CD14-positive monocyte (primary cell): Measurements from ENCODE around the gene GPC5. TPM values are rescaled to one million over a fixed set of nuclear protein-coding genes. Genes with fewer than 3 reads are reported as not detected.

ENCODE experiments used
- DNase-seq, 3 donors: peaks; one replicate each; pipeline ENCODE4 v3.0.0-alpha.2; 2011 to 2022
- H2AFZ ChIP-seq: 2 replicates; pipeline ENCODE4 v1.6.0; 2012; ENCODE audit warnings: mild to moderate bottlenecking, low read depth, low read length, inconsistent platforms; ENCODE audit not compliant: insufficient read depth, poor library complexity, severe bottlenecking
- H3K27ac ChIP-seq, 2 donors: 1 replicate in 1 of 2; 2 replicates in 1 of 2; pipeline ENCODE4 v1.5.1; 2012 to 2013; ENCODE audit warnings: low read length in 2 of 2, control low read depth in 1 of 2, inconsistent platforms in 1 of 2, low read depth in 1 of 2, mild to moderate bottlenecking in 1 of 2
- H3K27me3 ChIP-seq, 2 donors: one replicate each; pipeline versions ENCODE4 v1.6.0 to v1.6.1; 2011 to 2013; ENCODE audit warnings: low read length in 2 of 2; ENCODE audit not compliant: control insufficient read depth in 2 of 2, insufficient read depth in 2 of 2
- H3K36me3 ChIP-seq, 2 donors: replicated peaks in 1 of 2; 1 replicate in 1 of 2; 2 replicates in 1 of 2; pipeline versions ENCODE4 v1.5.1 to v1.6.1; 2012 to 2013; ENCODE audit warnings: low read length in 2 of 2, control low read depth in 1 of 2, inconsistent platforms in 1 of 2, mild to moderate bottlenecking in 1 of 2; ENCODE audit not compliant: insufficient read depth in 2 of 2, control insufficient read depth in 1 of 2
- H3K4me1 ChIP-seq, 2 donors: 1 replicate in 1 of 2; 2 replicates in 1 of 2; pipeline versions ENCODE4 v1.5.1 to v1.6.1; 2012 to 2013; ENCODE audit warnings: low read length in 2 of 2, control low read depth in 1 of 2, inconsistent platforms in 1 of 2, mild to moderate bottlenecking in 1 of 2, moderate library complexity in 1 of 2; ENCODE audit not compliant: insufficient read depth in 2 of 2, control insufficient read depth in 1 of 2
- H3K4me2 ChIP-seq: replicated peaks from 2 replicates; pipeline ENCODE3; 2012; ENCODE audit warnings: low read length, moderate library complexity, mild to moderate bottlenecking; ENCODE audit not compliant: poor library complexity, severe bottlenecking; ENCODE audit errors: extremely low read depth
- H3K4me3 ChIP-seq, 3 experiments: fragments of 200-600 bp in 1 of 3; sonication (generic) in 1 of 3; replicated peaks in 1 of 3; 1 replicate in 2 of 3; 2 replicates in 1 of 3; pipeline ENCODE4 v1.5.1; 2011 to 2013; ENCODE audit warnings: low read length in 3 of 3, mild to moderate bottlenecking in 3 of 3, control low read depth in 2 of 3, low read depth in 2 of 3, inconsistent platforms in 1 of 3, moderate library complexity in 1 of 3
- H3K79me2 ChIP-seq: 2 replicates; pipeline ENCODE4 v1.6.0; 2012; ENCODE audit warnings: mild to moderate bottlenecking, control low read depth, inconsistent platforms, low read length, moderate library complexity; ENCODE audit not compliant: insufficient read depth
- H3K9ac ChIP-seq: 2 replicates; pipeline ENCODE4 v1.6.0; 2017; ENCODE audit warnings: low read length, mild to moderate bottlenecking; ENCODE audit not compliant: insufficient read depth, poor library complexity, severe bottlenecking
- H3K9me3 ChIP-seq, 2 donors: replicated peaks in 1 of 2; 1 replicate in 1 of 2; 2 replicates in 1 of 2; pipeline versions ENCODE4 v1.5.1 to v1.6.1; 2012 to 2013; ENCODE audit warnings: low read length in 2 of 2, control low read depth in 1 of 2; ENCODE audit not compliant: control insufficient read depth in 1 of 2, insufficient read depth in 1 of 2
- H4K20me1 ChIP-seq: 2 replicates; pipeline ENCODE4 v1.6.0; 2012; ENCODE audit warnings: mild to moderate bottlenecking, low read length, control low read depth, moderate library complexity; ENCODE audit not compliant: insufficient read depth
- H3K27ac Mint-ChIP-seq, 7 donors: one replicate each; pipeline ENCODE4 v1.8.0; 2020; ENCODE audit warnings: mild to moderate bottlenecking in 7 of 7, mixed read lengths in 7 of 7, moderate library complexity in 6 of 7, inconsistent platforms in 2 of 7
- H3K27me3 Mint-ChIP-seq, 3 donors: one replicate each; pipeline ENCODE4 v1.8.0; 2021 to 2022; ENCODE audit warnings: low read depth in 3 of 3, mild to moderate bottlenecking in 3 of 3, mixed read lengths in 3 of 3, moderate library complexity in 3 of 3, inconsistent platforms in 1 of 3
- H3K36me3 Mint-ChIP-seq, 2 donors: one replicate each; pipeline ENCODE4 v1.8.0; 2020; ENCODE audit warnings: mixed read lengths in 2 of 2, inconsistent platforms in 1 of 2, mild to moderate bottlenecking in 1 of 2
- H3K4me1 Mint-ChIP-seq: one replicate; pipeline ENCODE4 v1.8.0; 2020; ENCODE audit warnings: mild to moderate bottlenecking, mixed read lengths
- H3K4me3 Mint-ChIP-seq, 2 donors: one replicate each; pipeline ENCODE4 v1.8.0; 2020; ENCODE audit warnings: mild to moderate bottlenecking in 2 of 2, mixed read lengths in 2 of 2, moderate library complexity in 1 of 2
- H3K9me3 Mint-ChIP-seq, 7 donors: one replicate each; pipeline ENCODE4 v1.8.0; 2020 to 2022; ENCODE audit warnings: mixed read lengths in 7 of 7, mild to moderate bottlenecking in 6 of 7, moderate library complexity in 6 of 7, inconsistent platforms in 2 of 7
- CTCF ChIP-seq: fragments of 200-600 bp; IDR thresholded peaks from one replicate; pipeline ENCODE4 v1.8.0; 2022; ENCODE audit warnings: antibody characterized with exemption, mild to moderate bottlenecking
- WGBS: methylation state at CpG from one replicate; pipeline ENCODE4 v1.1.5; 2013; ENCODE audit warnings: missing lambda C conversion rate; ENCODE audit not compliant: insufficient coverage; 5-methylcytosine and 5-hydroxymethylcytosine counted together
- intact Hi-C, 2 donors: fragments of 100-400 bp; cut with micrococcal nuclease; formaldehyde crosslinking; loops; one replicate each; pipeline versions ENCODE4 v1.15.0 to v1.15.1; 2023
- polyA plus RNA-seq, 3 donors: library from polyadenylated mRNA; depleted of rRNA in 1 of 3; unstranded in 2 of 3; stranded (reverse) in 1 of 3; fragments of 300-500 nt in 2 of 3; fragments of >200 nt in 1 of 3; fragmentation: Illumina TruSeq in 2 of 3; gene quantifications; 1 replicate in 2 of 3; 2 replicates in 1 of 3; pipeline ENCODE4 v1.2.3, GENCODE V29; 2012 to 2021

GPC5 gene
- polyA plus RNA-seq, 3 donors, result not detected

- Histone ChIP-seq H3K4me1 (no peaks in the 10 kb centered on the region), H3K9me3 (no peaks in the 10 kb centered on the region), H3K9ac (no peak overlapping the region), H2AFZ (no peak overlapping the region), H3K27ac (no peak overlapping the region), H3K4me2 (no peak overlapping the region), H3K36me3 (no peaks in the 10 kb centered on the region), H3K79me2 (no peaks in the 10 kb centered on the region), H3K27me3 (no peaks in the 10 kb centered on the region), H4K20me1 (no peaks in the 10 kb centered on the region), H3K4me3 (no peak overlapping the region)
- Mint-ChIP-seq H3K4me3 (no peak overlapping the region), H3K36me3 (no peaks in the 10 kb centered on the region), H3K9me3 (peaks cover 0 to 6% (median 3%) of the 10 kb centered on the region in 7 donors), H3K27me3 (no peaks in the 10 kb centered on the region), H3K4me1 (no peaks in the 10 kb centered on the region), H3K27ac (no peak overlapping the region)
- TF ChIP-seq CTCF, result no peak
- 84% methylated on average over 4 of the region's 9 CpGs for WGBS
- DNase-seq, result no peak
- intact Hi-C loops, result no loop called here
Measured at GRCh38 chr13:92122186-92122853, 723.9 kb downstream of the GPC5 start.

GRCh38 chr13:92126399-92126798, 728.0 kb downstream of the GPC5 start:
- no peaks in the 10 kb centered on the region for H4K20me1 ChIP-seq
- no peak overlapping the region for H2AFZ ChIP-seq
- WGBS, result 80% methylated on average over 2 of the region's 2 CpGs
- intact Hi-C loops, result no loop called here
- TF ChIP-seq CTCF, result no peak
- no peaks in the 10 kb centered on the region for H3K27me3 ChIP-seq
- H3K9me3 ChIP-seq, result no peaks in the 10 kb centered on the region
- no peak overlapping the region for H3K4me3 ChIP-seq
- H3K79me2 ChIP-seq, result no peaks in the 10 kb centered on the region
- H3K36me3 ChIP-seq, result no peaks in the 10 kb centered on the region
- H3K27ac Mint-ChIP-seq, result no peak overlapping the region
- H3K4me1 Mint-ChIP-seq, result no peaks in the 10 kb centered on the region
- H3K4me2 ChIP-seq, result no peak overlapping the region
- H3K27me3 Mint-ChIP-seq, result no peaks in the 10 kb centered on the region
- H3K4me1 ChIP-seq, result no peaks in the 10 kb centered on the region
- no peak overlapping the region for H3K9ac ChIP-seq
- H3K36me3 Mint-ChIP-seq, result no peaks in the 10 kb centered on the region
- no peak overlapping the region for H3K4me3 Mint-ChIP-seq
- H3K27ac ChIP-seq, result no peak overlapping the region
- H3K9me3 Mint-ChIP-seq, result peaks cover 0 to 2% (median 0%) of the 10 kb centered on the region in 7 donors
- no peak for DNase-seq
